Neural progenitor cell (in vitro differentiated cells): Measurements from ENCODE around the gene LRBA. TPM values are rescaled to one million over a fixed set of nuclear protein-coding genes. Genes with fewer than 3 reads are reported as not detected.
A peak's percentile ranks its signal among the peaks of the same experiment; 100 is the strongest.

Experiments
- DNase-seq: peaks from one replicate; pipeline ENCODE4 v3.0.0-alpha.2; 2016; ENCODE audit warnings: low spot score
- H2AFZ ChIP-seq: fragments of 200-600 bp; sonication (generic); replicated peaks from 2 replicates; pipeline ENCODE4 v1.6.1; 2016; ENCODE audit warnings: antibody characterized with exemption
- H3F3A ChIP-seq: fragments of 200-600 bp; sonication (generic); 2 replicates; pipeline ENCODE4 v1.6.1; 2016; ENCODE audit warnings: antibody characterized with exemption, low read depth
- H3K27ac ChIP-seq: fragments of 200-600 bp; sonication (generic); 2 replicates; pipeline ENCODE4 v1.5.1; 2016; ENCODE audit warnings: mild to moderate bottlenecking
- H3K27me3 ChIP-seq: fragments of 200-600 bp; sonication (generic); 2 replicates; pipeline ENCODE4 v1.6.1; 2016; ENCODE audit warnings: mild to moderate bottlenecking, moderate library complexity
- H3K36me3 ChIP-seq: fragments of 200-600 bp; sonication (generic); 2 replicates; pipeline ENCODE4 v1.5.1; 2016
- H3K4me1 ChIP-seq: fragments of 200-600 bp; sonication (generic); 2 replicates; pipeline ENCODE4 v1.6.1; 2016; ENCODE audit warnings: mixed run types
- H3K4me2 ChIP-seq: fragments of 200-600 bp; sonication (generic); 2 replicates; pipeline ENCODE4 v1.6.1; 2016
- H3K4me3 ChIP-seq: fragments of 200-600 bp; sonication (generic); 2 replicates; pipeline ENCODE4 v1.5.1; 2016
- H3K79me2 ChIP-seq: fragments of 200-600 bp; sonication (generic); 2 replicates; pipeline ENCODE4 v1.6.1; 2016; ENCODE audit warnings: low read depth
- H3K9ac ChIP-seq: fragments of 200-600 bp; sonication (generic); 2 replicates; pipeline ENCODE4 v1.6.1; 2016
- H3K9me3 ChIP-seq: fragments of 200-600 bp; sonication (generic); 2 replicates; pipeline ENCODE4 v1.5.1; 2016; ENCODE audit warnings: low read depth
- H4K20me1 ChIP-seq: fragments of 200-600 bp; sonication (generic); 2 replicates; pipeline ENCODE4 v1.6.1; 2016; ENCODE audit warnings: low read depth
- H3K27ac Mint-ChIP-seq: 3 replicates; pipeline ENCODE4 v1.8.0; 2021; ENCODE audit warnings: mixed read lengths
- H3K27me3 Mint-ChIP-seq: 2 replicates; pipeline ENCODE4 v1.8.0; 2022; ENCODE audit warnings: low read depth, mild to moderate bottlenecking, inconsistent platforms, moderate library complexity, mixed read lengths; ENCODE audit not compliant: insufficient read depth
- H3K36me3 Mint-ChIP-seq: 3 replicates; pipeline ENCODE4 v1.8.0; 2021; ENCODE audit warnings: mixed read lengths
- H3K4me1 Mint-ChIP-seq: 3 replicates; pipeline ENCODE4 v1.8.0; 2021; ENCODE audit warnings: mixed read lengths
- H3K4me3 Mint-ChIP-seq: 3 replicates; pipeline ENCODE4 v1.8.0; 2021; ENCODE audit warnings: mild to moderate bottlenecking, moderate library complexity, mixed read lengths
- H3K9me3 Mint-ChIP-seq: 3 replicates; pipeline ENCODE4 v1.8.0; 2020; ENCODE audit warnings: mixed read lengths
- CTCF ChIP-seq: fragments of 200-600 bp; sonication (generic); IDR thresholded peaks from 2 replicates; pipeline ENCODE4 v1.5.1; 2017; ENCODE audit warnings: antibody characterized with exemption, mild to moderate bottlenecking
- EZH2 ChIP-seq: fragments of 200-600 bp; sonication (generic); IDR thresholded peaks from 2 replicates; pipeline ENCODE4 v1.6.1; 2017; ENCODE audit warnings: antibody characterized with exemption, mild to moderate bottlenecking, moderate library complexity
- EZH2phosphoT487 ChIP-seq: fragments of 200-600 bp; sonication (generic); IDR thresholded peaks from 2 replicates; pipeline ENCODE4 v1.6.1; 2017; ENCODE audit warnings: antibody characterized with exemption
- total RNA-seq: library from RNA; depleted of rRNA; stranded (reverse); fragments of >200 nt; gene quantifications from 2 replicates; pipeline ENCODE4 v1.2.3, GENCODE V29; 2015; ENCODE audit warnings: low replicate concordance

LRBA gene
- total RNA-seq, 1 donor from 2014 or later: 111 TPM

- Mint-ChIP-seq H3K9me3 (no peaks in the 10 kb centered on the region), H3K4me1 (peaks cover 8% of the 10 kb centered on the region), H3K36me3 (peaks cover 7% of the 10 kb centered on the region), H3K27me3 (peaks cover 2% of the 10 kb centered on the region), H3K27ac (no peak overlapping the region), H3K4me3 (no peak overlapping the region)
- Histone ChIP-seq H3K4me1 (no peaks in the 10 kb centered on the region), H3K36me3 (peaks cover 2% of the 10 kb centered on the region), H3F3A (peaks cover 11% of the 10 kb centered on the region), H3K27ac (no peak overlapping the region), H3K4me3 (no peak overlapping the region), H4K20me1 (no peaks in the 10 kb centered on the region), H3K27me3 (no peaks in the 10 kb centered on the region), H3K9ac (no peak overlapping the region), H3K9me3 (no peaks in the 10 kb centered on the region), H3K4me2 (no peak overlapping the region), H3K79me2 (no peaks in the 10 kb centered on the region), H2AFZ (no peak overlapping the region)
- DNase-seq: no peak
- TF ChIP-seq CTCF (no peak), EZH2phosphoT487 (no peak), EZH2 (no peak)
These were observed 595.1 kb downstream of the LRBA start for GRCh38 chr4:150419939-150420338.

- no peaks in the 10 kb centered on the region for H4K20me1 ChIP-seq
- peak; percentile 6 for DNase-seq
- H3K4me3 ChIP-seq: no peak overlapping the region
- peaks cover 8% of the 10 kb centered on the region for H3K4me1 Mint-ChIP-seq
- H3K4me3 Mint-ChIP-seq: no peak overlapping the region
- no peaks in the 10 kb centered on the region for H3K27me3 ChIP-seq
- H3K36me3 ChIP-seq: peaks cover 6% of the 10 kb centered on the region
- peaks cover 11% of the 10 kb centered on the region for H3F3A ChIP-seq
- H3K4me1 ChIP-seq: no peaks in the 10 kb centered on the region
- no peak overlapping the region for H3K27ac ChIP-seq
- H3K79me2 ChIP-seq: no peaks in the 10 kb centered on the region
- no peak overlapping the region for H3K9ac ChIP-seq
- H3K36me3 Mint-ChIP-seq: peaks cover 7% of the 10 kb centered on the region
- H3K27ac Mint-ChIP-seq: no peak overlapping the region
- TF ChIP-seq EZH2phosphoT487 (no peak), CTCF (no peak), EZH2 (no peak)
- H3K27me3 Mint-ChIP-seq: peaks cover 2% of the 10 kb centered on the region
- no peak overlapping the region for H2AFZ ChIP-seq
- H3K4me2 ChIP-seq: no peak overlapping the region
- no peaks in the 10 kb centered on the region for H3K9me3 ChIP-seq
- H3K9me3 Mint-ChIP-seq: no peaks in the 10 kb centered on the region
These were observed 596.2 kb downstream of the LRBA start for GRCh38 chr4:150418757-150419410.

- no peaks in the 10 kb centered on the region for H3K4me1 ChIP-seq
- Mint-ChIP-seq H3K9me3 (no peaks in the 10 kb centered on the region), H3K36me3 (no peaks in the 10 kb centered on the region), H3K27me3 (no peaks in the 10 kb centered on the region), H3K4me1 (peaks cover 13% of the 10 kb centered on the region), H3K27ac (no peak overlapping the region), H3K4me3 (no peak overlapping the region)
- DNase-seq: no peak
- no peak overlapping the region for H2AFZ ChIP-seq
- H3K27me3 ChIP-seq: no peaks in the 10 kb centered on the region
- H3K36me3 ChIP-seq: peaks cover 9% of the 10 kb centered on the region
- TF ChIP-seq CTCF: no peak
- no peak for TF ChIP-seq EZH2
- no peak overlapping the region for H3K4me3 ChIP-seq
- H3K27ac ChIP-seq: no peak overlapping the region
- H3K9ac ChIP-seq: no peak overlapping the region
- peaks cover 3% of the 10 kb centered on the region for H3F3A ChIP-seq
- H3K79me2 ChIP-seq: no peaks in the 10 kb centered on the region
- no peaks in the 10 kb centered on the region for H4K20me1 ChIP-seq
- H3K4me2 ChIP-seq: no peak overlapping the region
- no peaks in the 10 kb centered on the region for H3K9me3 ChIP-seq
These were observed 599.9 kb downstream of the LRBA start for GRCh38 chr4:150415213-150415612.
